Mononuclear cell (primary cell): Measurements from ENCODE around the gene SPDYC. TPM values are rescaled to one million over a fixed set of nuclear protein-coding genes. Genes with fewer than 3 reads are reported as not detected.

Experiments
- H3K27me3 ChIP-seq: 2 replicates; pipeline ENCODE4 v1.6.0; 2011; ENCODE audit warnings: low read length, control low read depth; ENCODE audit not compliant: insufficient read depth
- H3K4me1 ChIP-seq: 2 replicates; pipeline ENCODE4 v1.5.1; 2011; ENCODE audit warnings: mild to moderate bottlenecking, low read length, control low read depth; ENCODE audit not compliant: insufficient read depth
- H3K4me3 ChIP-seq: 2 replicates; pipeline ENCODE4 v1.5.1; 2011; ENCODE audit warnings: mild to moderate bottlenecking, low read length, moderate library complexity
- H3K9me3 ChIP-seq: 2 replicates; pipeline ENCODE4 v1.5.1; 2011; ENCODE audit warnings: low read depth, mild to moderate bottlenecking, control low read depth, low read length
- total RNA-seq: library from RNA; depleted of rRNA; stranded (reverse); fragments of >200 nt; gene quantifications from one replicate; pipeline ENCODE4 v1.2.3, GENCODE V29; 2012

SPDYC gene
- total RNA-seq, 1 donor: not detected

- no peaks in the 10 kb centered on the region for H3K9me3 ChIP-seq
- H3K4me1 ChIP-seq: peaks cover 31% of the 10 kb centered on the region
These were observed 46.8 kb downstream of the SPDYC start for GRCh38 chr11:65216830-65217229.

GRCh38 chr11:65217441-65218423 lies 47.7 kb downstream of the SPDYC start:
- Histone ChIP-seq H3K9me3 (no peaks in the 10 kb centered on the region), H3K4me3 (no peak overlapping the region), H3K27me3 (no peaks in the 10 kb centered on the region), H3K4me1 (peaks cover 39% of the 10 kb centered on the region)

More at GRCh38 chr11:65216830-65217229, 46.8 kb downstream of the SPDYC start:
- no peaks in the 10 kb centered on the region for H3K27me3 ChIP-seq
- no peak overlapping the region for H3K4me3 ChIP-seq

GRCh38 chr11:65218446-65218845 lies 48.4 kb downstream of the SPDYC start:
- H3K9me3 ChIP-seq: no peaks in the 10 kb centered on the region
- no peaks in the 10 kb centered on the region for H3K27me3 ChIP-seq
- peaks cover 41% of the 10 kb centered on the region for H3K4me1 ChIP-seq
- no peak overlapping the region for H3K4me3 ChIP-seq

DNA sequence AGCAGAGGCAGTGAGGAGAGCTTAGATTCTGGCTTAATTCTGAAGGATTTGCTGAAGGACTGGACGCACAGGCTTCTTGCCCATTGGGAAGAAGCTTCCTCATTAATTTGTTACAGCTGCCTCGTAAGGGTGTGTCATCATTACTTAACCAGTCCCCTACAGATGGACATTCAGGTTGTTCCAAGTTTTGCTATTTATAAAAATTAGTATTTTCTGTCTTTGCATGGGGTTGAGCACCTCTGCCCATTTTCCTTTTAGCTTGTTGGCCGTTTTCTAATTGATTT lies 49.8 kb downstream of the SPDYC start:
- no peaks in the 10 kb centered on the region for H3K9me3 ChIP-seq
- H3K27me3 ChIP-seq: no peaks in the 10 kb centered on the region
- H3K4me3 ChIP-seq: no peak overlapping the region
- peaks cover 33% of the 10 kb centered on the region for H3K4me1 ChIP-seq

DNA sequence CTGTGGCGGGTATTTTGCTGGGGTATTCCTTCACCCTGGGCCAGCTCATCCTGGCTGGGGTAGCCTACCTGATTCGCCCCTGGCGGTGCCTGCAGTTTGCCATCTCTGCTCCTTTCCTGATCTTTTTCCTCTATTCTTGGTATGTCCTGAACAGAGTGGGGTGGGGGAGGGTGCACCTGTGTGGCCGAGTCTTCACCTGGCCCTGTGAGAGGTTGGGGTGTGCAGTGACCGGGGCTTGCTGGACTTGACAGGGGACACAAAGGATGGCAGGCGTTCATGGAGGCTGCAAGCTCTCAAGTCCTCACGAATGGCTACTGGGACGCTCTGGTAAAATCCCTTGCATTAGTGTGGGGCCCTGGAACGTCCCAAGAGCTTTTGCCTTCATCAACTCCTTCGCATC lies 51.0 kb downstream of the SPDYC start:
- H3K4me1 ChIP-seq: peaks cover 44% of the 10 kb centered on the region
- no peak overlapping the region for H3K4me3 ChIP-seq
- no peaks in the 10 kb centered on the region for H3K27me3 ChIP-seq
- H3K9me3 ChIP-seq: no peaks in the 10 kb centered on the region

Other genes with a start within 250 kb of the SPDYC start
- gene PPP2R5B, start 245.5 kb upstream of the SPDYC start, total RNA-seq: 5.8 TPM
- gene GPHA2, start 234.3 kb upstream of the SPDYC start, total RNA-seq: not detected
- not detected for gene MAJIN, start 198.1 kb upstream of the SPDYC start, total RNA-seq
- gene BATF2, start 173.3 kb upstream of the SPDYC start, total RNA-seq: not detected
- 14.2 TPM for gene ARL2, start 156.1 kb upstream of the SPDYC start, total RNA-seq
- 12.9 TPM for gene SNX15, start 142.8 kb upstream of the SPDYC start, total RNA-seq
- 0.52 TPM for gene SAC3D1, start 129.0 kb upstream of the SPDYC start, total RNA-seq
- 6.6 TPM for gene NAALADL1, start 111.7 kb upstream of the SPDYC start, total RNA-seq
- gene CDCA5, start 86.2 kb upstream of the SPDYC start, total RNA-seq: not detected
- 17.6 TPM for gene ZFPL1, start 86.0 kb upstream of the SPDYC start, total RNA-seq
- gene VPS51, start 74.0 kb upstream of the SPDYC start, total RNA-seq: 397 TPM
- gene TM7SF2, start 58.4 kb upstream of the SPDYC start, total RNA-seq: 9.1 TPM
- 5.7 TPM for gene ZNHIT2, start 52.5 kb upstream of the SPDYC start, total RNA-seq
- 338 TPM for gene FAU, start 48.1 kb upstream of the SPDYC start, total RNA-seq
- 40.7 TPM for gene MRPL49, start 47.9 kb upstream of the SPDYC start, total RNA-seq
- 23.6 TPM for gene SYVN1, start 35.7 kb upstream of the SPDYC start, total RNA-seq
- gene CAPN1, start 11.7 kb downstream of the SPDYC start, total RNA-seq: 76.2 TPM
- 12.2 TPM for gene POLA2, start 91.7 kb downstream of the SPDYC start, total RNA-seq
- not detected for gene CDC42EP2, start 144.6 kb downstream of the SPDYC start, total RNA-seq
- 39.6 TPM for gene DPF2, start 163.6 kb downstream of the SPDYC start, total RNA-seq
- gene TIGD3, start 184.5 kb downstream of the SPDYC start, total RNA-seq: 0.42 TPM
- gene SLC25A45, start 212.4 kb downstream of the SPDYC start, total RNA-seq: 12.6 TPM
- gene FRMD8, start 216.4 kb downstream of the SPDYC start, total RNA-seq: 23.1 TPM